ENCODE measurements around the gene MTURN. TPM values are rescaled to one million over a fixed set of nuclear protein-coding genes. Genes with fewer than 3 reads are reported as not detected.
"Not testable (repeated sequence)": the region's sequence is repeated elsewhere in the genome, so short reads cannot be mapped to it uniquely, and the experiment has no call there.

The MTURN gene
- polyA plus RNA-seq (ENCODE audit: insufficient read length in 4 of 4) = 10 to 100 TPM; 39.2 to 96.2 (median 82.7) TPM

DNA sequence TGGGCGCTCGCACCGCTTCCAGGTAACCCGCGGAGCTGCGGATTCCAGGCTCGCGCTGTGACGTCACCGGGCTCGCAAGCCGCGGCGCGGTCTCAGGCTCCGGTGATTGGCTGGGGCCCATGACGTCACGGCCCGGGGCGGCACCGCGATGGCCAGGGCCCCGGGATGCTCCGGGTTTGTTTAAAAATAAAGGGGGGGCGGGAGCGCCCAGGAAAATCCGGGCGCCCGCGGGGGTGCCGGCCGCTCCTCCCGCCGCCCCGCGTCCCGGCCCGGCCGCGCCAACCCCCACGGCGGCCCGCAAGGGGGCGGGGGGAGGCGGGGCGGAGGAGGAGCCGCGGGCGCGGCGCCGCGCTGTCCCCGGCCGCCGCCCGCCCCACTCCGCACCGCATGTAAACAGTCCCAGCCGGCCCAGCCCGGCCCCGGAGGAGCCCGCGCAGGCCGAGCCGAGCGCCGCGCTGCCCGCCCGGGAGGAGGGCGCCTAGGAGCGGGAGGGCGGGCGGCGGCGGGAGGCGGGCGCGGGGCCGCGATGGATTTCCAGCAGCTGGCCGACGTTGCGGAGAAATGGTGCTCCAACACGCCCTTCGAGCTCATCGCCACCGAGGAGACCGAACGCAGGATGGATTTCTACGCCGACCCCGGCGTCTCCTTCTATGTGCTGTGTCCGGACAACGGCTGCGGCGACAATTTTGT, at the start of gene MTURN:
TSS of gene MTURN (plus strand) at position 376 of the 690 bp plus-strand sequence. CDS start at position 527, 151 bp downstream.
- peak in 2 of 4 donors; percentile 67 to 70 for DNase-seq (ENCODE audit: low read depth in 4 of 4, low spot score in 3 of 4)

GRCh38 chr7:30086529-30086928, 48.3 kb upstream of the MTURN start:
- no peak for DNase-seq (ENCODE audit: low read depth in 4 of 4, low spot score in 3 of 4)

GRCh38 chr7:30087371-30087770, 47.4 kb upstream of the MTURN start:
- DNase-seq (ENCODE audit: low read depth in 4 of 4, low spot score in 3 of 4) = no peak

DNA sequence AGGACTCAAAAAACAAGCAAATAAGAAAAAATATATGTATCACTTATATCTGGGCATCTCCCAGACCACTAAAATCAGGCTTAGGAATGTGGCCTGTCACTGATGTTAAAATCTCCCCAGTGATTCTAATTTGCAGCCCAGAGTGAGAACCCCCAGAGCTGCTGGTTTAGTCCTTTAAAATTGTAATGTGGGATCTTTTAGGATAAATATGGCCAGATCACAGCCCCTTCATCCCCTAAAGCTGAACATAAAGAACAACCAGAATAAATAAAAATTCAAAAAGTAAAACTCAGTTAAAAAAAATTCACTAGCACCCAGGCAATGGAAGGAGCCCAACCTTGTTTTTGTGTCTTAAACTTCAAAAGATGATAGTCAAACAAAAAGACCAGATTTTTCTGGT, 46.4 kb upstream of the MTURN start:
- DNase-seq (ENCODE audit: low read depth in 4 of 4, low spot score in 3 of 4) = no peak

- DNase-seq (ENCODE audit: low read depth in 4 of 4, low spot score in 3 of 4) = no peak
Measured at GRCh38 chr7:30090111-30090510, 44.7 kb upstream of the MTURN start.

GRCh38 chr7:30091491-30091912, 43.3 kb upstream of the MTURN start:
- no peak for DNase-seq (ENCODE audit: low read depth in 4 of 4, low spot score in 3 of 4)

GRCh38 chr7:30091987-30092386, 42.8 kb upstream of the MTURN start:
- DNase-seq (ENCODE audit: low read depth in 4 of 4, low spot score in 3 of 4) = no peak

DNA sequence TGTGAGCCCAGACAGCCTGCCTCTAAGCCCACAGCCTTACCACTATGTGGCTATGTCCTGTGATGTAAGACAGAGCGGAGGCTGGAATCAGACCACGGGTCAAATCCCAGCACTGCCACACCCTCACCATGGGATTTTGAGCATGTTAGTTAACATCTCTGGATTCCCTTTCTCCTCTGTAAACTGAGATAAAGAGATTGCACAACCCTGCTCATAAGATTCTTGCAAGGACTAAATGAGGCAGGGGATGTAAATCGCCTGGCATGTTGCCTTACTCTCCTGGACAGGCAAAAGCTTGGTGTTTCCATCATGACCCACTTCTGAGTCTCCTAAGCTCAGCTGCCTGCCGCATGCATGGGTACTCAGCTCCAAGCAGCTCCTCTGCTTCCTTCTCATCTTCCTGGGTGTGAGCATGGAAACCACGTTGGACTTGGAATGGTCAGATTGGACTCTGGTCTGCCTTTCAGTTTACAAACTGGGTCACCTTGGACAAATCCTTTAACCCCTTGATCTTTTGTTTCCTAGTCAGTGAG, 41.3 kb upstream of the MTURN start:
- no peak for DNase-seq (ENCODE audit: low read depth in 4 of 4, low spot score in 3 of 4)

GRCh38 chr7:30098599-30098998, 36.2 kb upstream of the MTURN start:
- not testable (repeated sequence) for DNase-seq (ENCODE audit: low read depth in 4 of 4, low spot score in 3 of 4)

- DNase-seq (ENCODE audit: low read depth in 4 of 4, low spot score in 3 of 4) = no peak
Measured at GRCh38 chr7:30102281-30102680, 32.5 kb upstream of the MTURN start.

- DNase-seq (ENCODE audit: low read depth in 4 of 4, low spot score in 3 of 4) = no peak
Measured at GRCh38 chr7:30104157-30104556, 30.6 kb upstream of the MTURN start.

- no peak for DNase-seq (ENCODE audit: low read depth in 4 of 4, low spot score in 3 of 4)
Measured at GRCh38 chr7:30112103-30112713, 22.6 kb upstream of the MTURN start.

- no peak for DNase-seq (ENCODE audit: low read depth in 4 of 4, low spot score in 3 of 4)
Measured at GRCh38 chr7:30113144-30113543, 21.6 kb upstream of the MTURN start.

GRCh38 chr7:30114536-30115238, 20.1 kb upstream of the MTURN start:
- DNase-seq (ENCODE audit: low read depth in 4 of 4, low spot score in 3 of 4) = no peak

DNA sequence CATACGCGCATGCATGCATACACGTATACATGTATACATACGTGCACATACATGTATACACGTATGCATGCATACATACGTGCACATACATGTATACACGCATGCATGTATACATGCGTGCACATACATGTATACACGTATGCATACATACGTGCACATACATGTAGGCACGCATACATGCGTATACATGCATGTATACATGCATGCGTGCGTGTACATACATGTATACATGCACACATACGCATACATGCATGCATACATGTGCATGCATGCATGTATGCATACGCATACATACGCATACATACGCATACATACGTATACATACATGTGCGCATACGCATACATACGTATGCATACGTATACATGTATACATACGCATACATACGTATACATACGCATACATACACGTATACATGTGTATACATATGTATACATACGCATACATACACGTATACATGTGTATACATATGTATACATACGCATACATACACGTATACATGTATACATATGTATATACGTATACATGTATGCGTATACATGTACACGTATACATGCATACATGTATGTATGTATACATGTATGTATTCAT, 19.0 kb upstream of the MTURN start:
- DNase-seq (ENCODE audit: low read depth in 4 of 4, low spot score in 3 of 4) = no peak

GRCh38 chr7:30116771-30117170, 18.0 kb upstream of the MTURN start:
- no peak for DNase-seq (ENCODE audit: low read depth in 4 of 4, low spot score in 3 of 4)

DNA sequence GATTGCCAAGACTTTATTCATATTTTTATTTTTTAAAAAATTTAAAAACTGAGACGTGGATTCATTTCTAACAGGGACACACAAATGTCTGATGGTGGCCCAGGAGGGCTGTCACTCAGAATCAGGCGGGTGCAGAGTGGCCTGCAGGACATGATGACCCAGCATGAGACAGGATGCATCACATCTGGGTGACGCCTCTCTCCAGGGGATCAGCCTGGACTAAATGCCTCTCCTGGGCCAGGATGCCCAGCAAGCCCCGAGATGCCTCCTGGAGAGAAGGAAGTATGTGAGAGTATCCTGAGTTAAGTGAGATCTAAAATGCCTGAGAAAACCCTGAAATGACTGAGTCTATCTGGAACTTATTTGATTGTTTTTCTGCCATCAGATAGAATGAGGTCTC, 16.9 kb upstream of the MTURN start:
- DNase-seq (ENCODE audit: low read depth in 4 of 4, low spot score in 3 of 4) = no peak

DNA sequence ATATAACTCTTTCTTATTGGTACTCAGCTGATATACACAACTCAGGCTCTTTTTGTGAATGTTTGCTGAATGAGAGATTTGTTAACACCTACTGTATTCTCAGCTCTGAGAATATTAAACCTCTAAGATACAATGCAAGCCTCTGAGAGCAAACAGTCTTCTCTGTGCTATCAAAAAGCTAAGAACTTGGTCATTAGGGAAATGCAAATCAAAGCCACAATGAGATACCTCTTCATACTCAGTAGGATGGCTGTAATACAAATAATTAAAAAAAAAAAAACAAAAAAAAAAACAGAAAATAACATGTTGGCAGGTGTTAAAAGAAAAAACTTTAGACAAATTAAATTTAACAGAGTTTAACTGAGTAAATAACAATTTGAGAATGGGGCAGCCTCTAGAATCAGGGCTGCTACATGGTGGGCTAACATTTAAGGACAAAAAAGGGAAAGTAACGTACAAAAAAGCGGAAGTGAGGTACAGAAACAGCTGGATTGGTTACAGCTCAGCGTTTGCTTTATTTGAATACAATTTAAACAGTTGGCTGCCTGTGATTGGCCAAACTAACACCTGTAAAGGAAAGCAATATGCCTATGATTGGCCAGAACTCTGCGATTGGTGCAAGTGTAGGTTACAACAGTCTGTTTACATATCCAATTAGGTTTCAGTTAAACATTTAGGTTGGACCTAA, 14.8 kb upstream of the MTURN start:
- DNase-seq (ENCODE audit: low read depth in 4 of 4, low spot score in 3 of 4) = no peak

DNA sequence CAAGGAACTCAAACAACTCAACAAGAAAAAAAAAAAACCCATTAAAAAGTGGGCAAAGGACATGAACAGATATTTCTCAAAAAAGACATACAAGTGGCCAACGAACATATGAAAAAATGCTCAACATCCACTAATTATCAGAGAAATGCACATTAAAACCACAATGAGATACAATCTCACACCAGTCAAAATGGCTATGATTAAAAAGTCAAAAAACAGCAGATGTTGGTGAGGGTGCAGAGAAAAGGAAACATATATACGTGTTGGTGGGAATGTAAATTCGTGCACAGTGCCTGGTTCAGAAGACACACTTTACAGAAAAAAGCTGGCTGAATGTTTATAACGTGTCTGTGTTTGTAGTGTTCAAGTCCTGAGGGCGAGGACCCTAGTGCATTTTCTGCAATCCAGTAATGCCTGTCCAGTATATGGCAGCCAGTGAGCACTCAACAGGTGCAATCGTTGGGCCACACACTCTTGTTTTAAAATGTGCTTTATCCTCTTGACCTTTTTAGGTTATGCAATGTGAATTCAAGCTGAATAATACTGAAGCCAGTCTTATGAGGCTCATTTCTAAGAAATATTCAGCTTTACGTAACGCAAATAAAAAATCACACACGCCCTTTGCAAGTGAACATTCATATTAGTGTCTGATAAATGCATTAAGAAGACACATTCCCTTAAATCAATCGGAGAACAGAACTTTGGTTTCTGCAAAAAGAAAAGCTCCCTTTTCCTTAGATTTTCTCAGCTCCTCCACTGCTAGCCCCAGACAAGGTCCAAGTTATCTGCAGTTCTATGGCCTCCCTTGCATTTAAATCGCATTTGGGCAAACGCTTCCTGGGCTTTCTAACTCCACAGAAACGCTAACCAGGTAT, 813 bp upstream of the MTURN start:
- no peak for DNase-seq (ENCODE audit: low read depth in 4 of 4, low spot score in 3 of 4)
